Peyer's patch (tissue), 4 donors: ENCODE measurements around the gene MEF2C.

Source experiments
- POLR2A ChIP-seq, 2 donors: fragments of 450-650 bp; IDR thresholded peaks; one replicate each; pipeline ENCODE4 v1.5.1; 2017; ENCODE audit warnings: antibody characterized with exemption in 2 of 2, mild to moderate bottlenecking in 2 of 2, moderate library complexity in 2 of 2
- TF ChIP-seq, protein P1 (sequence below), 6 experiments: fragments of 450-650 bp in 4 of 6; fragments of 200-600 bp in 2 of 6; sonication (generic) in 1 of 6; IDR thresholded peaks; one replicate each; pipeline ENCODE4 v1.5.1; 2017 to 2019; ENCODE audit warnings: antibody characterized with exemption in 6 of 6, mild to moderate bottlenecking in 3 of 6, moderate library complexity in 1 of 6

DNA sequence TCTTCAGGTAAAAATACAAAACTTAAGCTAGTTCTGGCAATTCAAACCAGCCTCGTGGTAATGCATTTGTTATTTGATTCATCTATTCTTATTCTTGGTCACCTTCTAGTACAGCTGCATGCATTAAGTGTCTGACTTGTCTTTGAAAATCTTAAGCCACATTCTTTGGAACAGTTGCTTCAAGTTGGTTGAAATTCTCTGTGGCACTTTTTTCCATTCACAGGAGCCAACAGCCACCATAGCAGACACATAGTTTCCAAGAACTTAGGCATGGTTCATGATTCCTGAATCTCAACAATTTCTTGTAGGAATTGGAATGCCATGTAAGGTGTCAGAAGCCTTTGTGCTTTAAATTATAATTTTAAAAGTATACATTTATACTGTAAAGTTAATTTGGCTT lies 47.4 kb upstream of the MEF2C start:
- TF ChIP-seq, protein P1, sequence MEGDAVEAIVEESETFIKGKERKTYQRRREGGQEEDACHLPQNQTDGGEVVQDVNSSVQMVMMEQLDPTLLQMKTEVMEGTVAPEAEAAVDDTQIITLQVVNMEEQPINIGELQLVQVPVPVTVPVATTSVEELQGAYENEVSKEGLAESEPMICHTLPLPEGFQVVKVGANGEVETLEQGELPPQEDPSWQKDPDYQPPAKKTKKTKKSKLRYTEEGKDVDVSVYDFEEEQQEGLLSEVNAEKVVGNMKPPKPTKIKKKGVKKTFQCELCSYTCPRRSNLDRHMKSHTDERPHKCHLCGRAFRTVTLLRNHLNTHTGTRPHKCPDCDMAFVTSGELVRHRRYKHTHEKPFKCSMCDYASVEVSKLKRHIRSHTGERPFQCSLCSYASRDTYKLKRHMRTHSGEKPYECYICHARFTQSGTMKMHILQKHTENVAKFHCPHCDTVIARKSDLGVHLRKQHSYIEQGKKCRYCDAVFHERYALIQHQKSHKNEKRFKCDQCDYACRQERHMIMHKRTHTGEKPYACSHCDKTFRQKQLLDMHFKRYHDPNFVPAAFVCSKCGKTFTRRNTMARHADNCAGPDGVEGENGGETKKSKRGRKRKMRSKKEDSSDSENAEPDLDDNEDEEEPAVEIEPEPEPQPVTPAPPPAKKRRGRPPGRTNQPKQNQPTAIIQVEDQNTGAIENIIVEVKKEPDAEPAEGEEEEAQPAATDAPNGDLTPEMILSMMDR (IDR thresholded peaks at IDR 0.05) = no peak
- TF ChIP-seq POLR2A (IDR thresholded peaks at IDR 0.05) = no peak
